IMR-90 (cell line): Measurements from ENCODE around the gene LOX. TPM values are rescaled to one million over a fixed set of nuclear protein-coding genes. Genes with fewer than 3 reads are reported as not detected.

Source experiments
- ATAC-seq: fragments of 200-7000 bp; cut with Tn5 transposase; 2 replicates; pipeline ENCODE4 v1.9.1; 2020; ENCODE audit warnings: low read depth, mild to moderate bottlenecking, moderate library complexity
- BruUV-seq: library from RNA; stranded (reverse); fragments of 400-500 nt; replicated peaks from 2 replicates; lab custom pipeline; 2021; lab: Mats Ljungman, UMichigan
- CTCF ChIA-PET: fragments of 300-600 bp; formaldehyde crosslinking; extraction: SDS; loops from one replicate; lab custom pipeline; 2021; ENCODE audit warnings: antibody characterized with exemption; lab: Yijun Ruan, JAX
- POLR2A ChIA-PET: fragments of 300-600 bp; sonication (Branson Sonifier 250); formaldehyde crosslinking; loops from one replicate; lab custom pipeline; 2022; ENCODE audit warnings: antibody characterized with exemption; ENCODE audit not compliant: unreplicated experiment; lab: Charles Lee
- DNase-seq: peaks from one replicate; pipeline ENCODE4 v3.0.0; 2013
- H2AFZ ChIP-seq: replicated peaks from 2 replicates; pipeline ENCODE3; 2013; ENCODE audit warnings: low read length, mild to moderate bottlenecking; ENCODE audit not compliant: poor library complexity
- H2AK5ac ChIP-seq: 2 replicates; pipeline ENCODE4 v1.6.1; 2013; ENCODE audit warnings: low read depth, low read length, inconsistent platforms
- H2AK9ac ChIP-seq: replicated peaks from 2 replicates; pipeline ENCODE3; 2013; ENCODE audit warnings: mild to moderate bottlenecking, low read depth, low read length, moderate library complexity; ENCODE audit not compliant: poor library complexity
- H2BK120ac ChIP-seq: 2 replicates; pipeline ENCODE4 v1.6.1; 2013; ENCODE audit warnings: low read depth, low read length, inconsistent platforms
- H2BK15ac ChIP-seq: 3 replicates; pipeline ENCODE4 v1.6.1; 2013; ENCODE audit warnings: low read depth, low read length, inconsistent platforms
- H2BK20ac ChIP-seq: 2 replicates; pipeline ENCODE4 v1.6.1; 2013; ENCODE audit warnings: low read depth, mild to moderate bottlenecking, inconsistent platforms, low read length, moderate library complexity
- H2BK5ac ChIP-seq: 2 replicates; pipeline ENCODE4 v1.6.1; 2013; ENCODE audit warnings: mild to moderate bottlenecking, low read depth, low read length, inconsistent platforms; ENCODE audit not compliant: poor library complexity, severe bottlenecking
- H3K14ac ChIP-seq: replicated peaks from 2 replicates; pipeline ENCODE4 v1.6.1; 2013; ENCODE audit warnings: low read depth, low read length, inconsistent platforms
- H3K18ac ChIP-seq: 2 replicates; pipeline ENCODE4 v1.6.1; 2013; ENCODE audit warnings: low read depth, low read length, control low read depth
- H3K23ac ChIP-seq: 2 replicates; pipeline ENCODE4 v1.6.1; 2013; ENCODE audit warnings: low read depth, low read length, inconsistent platforms
- H3K27ac ChIP-seq: 2 replicates; pipeline ENCODE4 v1.5.1; 2013; ENCODE audit warnings: mild to moderate bottlenecking, control low read depth, low read length; ENCODE audit not compliant: insufficient read depth
- H3K27me3 ChIP-seq: 2 replicates; pipeline ENCODE4 v1.6.1; 2013; ENCODE audit warnings: low read length; ENCODE audit not compliant: control insufficient read depth, insufficient read depth
- H3K36me3 ChIP-seq: 2 replicates; pipeline ENCODE4 v1.6.1; 2013; ENCODE audit warnings: low read length, mixed read lengths; ENCODE audit not compliant: control insufficient read depth, insufficient read depth
- H3K4ac ChIP-seq: 2 replicates; pipeline ENCODE4 v1.6.1; 2013; ENCODE audit warnings: low read depth, low read length, inconsistent platforms
- H3K4me1 ChIP-seq: 2 replicates; pipeline ENCODE4 v1.6.1; 2013; ENCODE audit warnings: low read length, mixed read lengths; ENCODE audit not compliant: control insufficient read depth, insufficient read depth
- H3K4me2 ChIP-seq: 2 replicates; pipeline ENCODE4 v1.6.1; 2013; ENCODE audit warnings: low read depth, mild to moderate bottlenecking, control low read depth, low read length, moderate library complexity
- H3K4me3 ChIP-seq: 2 replicates; pipeline ENCODE4 v1.5.1; 2013; ENCODE audit warnings: low read depth, mild to moderate bottlenecking, control low read depth, low read length, moderate library complexity; ENCODE audit not compliant: insufficient read depth
- H3K56ac ChIP-seq: 2 replicates; pipeline ENCODE4 v1.6.1; 2013; ENCODE audit warnings: low read length, inconsistent platforms; ENCODE audit not compliant: insufficient read depth; ENCODE audit errors: extremely low read depth
- H3K79me1 ChIP-seq, 2 experiments: 2 replicates each; pipeline ENCODE4 v1.6.1; 2013; ENCODE audit warnings: low read length in 2 of 2, inconsistent platforms in 1 of 2, low read depth in 1 of 2
- H3K9ac ChIP-seq: 2 replicates; pipeline ENCODE4 v1.6.1; 2013; ENCODE audit warnings: low read depth, low read length, control low read depth
- H3K9me1 ChIP-seq: 2 replicates; pipeline ENCODE4 v1.6.1; 2013; ENCODE audit warnings: low read length, inconsistent platforms; ENCODE audit not compliant: insufficient read depth
- H3K9me3 ChIP-seq: 2 replicates; pipeline ENCODE4 v1.6.1; 2013; ENCODE audit warnings: low read length; ENCODE audit not compliant: control insufficient read depth, insufficient read depth
- H4K20me1 ChIP-seq: 2 replicates; pipeline ENCODE4 v1.6.1; 2013; ENCODE audit warnings: low read length, inconsistent platforms; ENCODE audit not compliant: insufficient read depth
- H4K5ac ChIP-seq: 2 replicates; pipeline ENCODE4 v1.6.1; 2013; ENCODE audit warnings: mild to moderate bottlenecking, low read depth, low read length, control low read depth
- H4K8ac ChIP-seq, 2 experiments: 2 replicates each; pipeline ENCODE4 v1.6.1; 2013; ENCODE audit warnings: low read depth in 2 of 2, low read length in 2 of 2, control low read depth in 1 of 2, inconsistent platforms in 1 of 2
- H4K91ac ChIP-seq: 2 replicates; pipeline ENCODE4 v1.6.1; 2013; ENCODE audit warnings: low read depth, low read length, inconsistent platforms; ENCODE audit not compliant: insufficient read depth
- BHLHE40 ChIP-seq: fragments of 150-350 bp; IDR thresholded peaks from 2 replicates; pipeline ENCODE4 v1.6.1; 2016; ENCODE audit warnings: mild to moderate bottlenecking, low read depth, low read length
- CHD1 ChIP-seq: IDR thresholded peaks from 2 replicates; pipeline ENCODE4 v1.6.1; 2012; ENCODE audit warnings: low read depth, low read length, improper control_type of control experiment
- CTCF ChIP-seq: conservative IDR thresholded peaks from 2 replicates; pipeline ENCODE4 v1.5.1; 2012; ENCODE audit warnings: mild to moderate bottlenecking, low read depth, low read length, improper control_type of control experiment
- FOS ChIP-seq: fragments of 150-350 bp; IDR thresholded peaks from 2 replicates; pipeline ENCODE4 v1.6.1; 2016; ENCODE audit warnings: low read depth, low read length
- MAFK ChIP-seq: IDR thresholded peaks from 2 replicates; pipeline ENCODE4 v1.6.1; 2012; ENCODE audit warnings: low read depth, low read length, improper control_type of control experiment
- MXI1 ChIP-seq: IDR thresholded peaks from 2 replicates; pipeline ENCODE4 v1.6.1; 2012; ENCODE audit warnings: low read depth, mild to moderate bottlenecking, low read length, moderate library complexity, borderline replicate concordance
- NFE2L2 ChIP-seq: fragments of 150-350 bp; IDR thresholded peaks from 2 replicates; pipeline ENCODE4 v1.6.1; 2016; ENCODE audit warnings: low read depth, mild to moderate bottlenecking, low read length
- POLR2A ChIP-seq: IDR thresholded peaks from 2 replicates; pipeline ENCODE4 v1.6.1; 2012; ENCODE audit warnings: mild to moderate bottlenecking, low read depth, low read length
- RCOR1 ChIP-seq: IDR thresholded peaks from 2 replicates; pipeline ENCODE4 v1.6.1; 2012; ENCODE audit warnings: mild to moderate bottlenecking, low read length, improper control_type of control experiment; ENCODE audit not compliant: insufficient replicate concordance
- SMC3 ChIP-seq: fragments of 150-350 bp; IDR thresholded peaks from 2 replicates; pipeline ENCODE4 v1.6.1; 2016; ENCODE audit warnings: low read depth, mild to moderate bottlenecking, antibody characterized with exemption, low read length, moderate library complexity
- WGBS, 2 experiments: methylation state at CpG; one replicate each; pipeline versions ENCODE4 v1.1.5 to v1.1.7; 2013; ENCODE audit warnings: missing lambda C conversion rate in 2 of 2; ENCODE audit not compliant: insufficient read length in 1 of 2; ENCODE audit errors: extremely low coverage in 2 of 2; 5-methylcytosine and 5-hydroxymethylcytosine counted together
- dilution Hi-C: fragments of 300-500 bp; cut with HindIII; formaldehyde crosslinking; loops from one replicate; pipeline ENCODE4 v1.14.3; 2018; ENCODE audit warnings: low sequenced_read_pairs; ENCODE audit not compliant: unreplicated experiment
- in situ Hi-C: fragments of 300-500 bp; cut with MboI; formaldehyde crosslinking; loops from 3 replicates; pipeline ENCODE4 v1.14.3; 2019; ENCODE audit warnings: low sequenced_read_pairs, inconsistent platforms, mixed read lengths
- intact Hi-C: fragments of 100-400 bp; cut with micrococcal nuclease; formaldehyde crosslinking; loops from 2 replicates; pipeline ENCODE4 v1.10.0; 2022
- polyA plus RNA-seq, 3 experiments: library from polyadenylated mRNA; depleted of rRNA; stranded (reverse); fragments of >200 nt; gene quantifications; 2 replicates each; pipeline ENCODE4 v1.2.3, GENCODE V29; 2012; ENCODE audit warnings: low replicate concordance in 1 of 3
- total RNA-seq: library from RNA; depleted of rRNA; stranded (reverse); fragments of >200 nt; gene quantifications from 2 replicates; pipeline ENCODE4 v1.2.3, GENCODE V29; 2012
- TF ChIP-seq, protein P1 (sequence below): fragments of 150-350 bp; IDR thresholded peaks from 2 replicates; pipeline ENCODE4 v1.6.1; 2017; ENCODE audit warnings: mild to moderate bottlenecking, antibody characterized with exemption, low read length, low read depth
- TF ChIP-seq, protein P2 (sequence below): fragments of 150-350 bp; IDR thresholded peaks from 2 replicates; pipeline ENCODE4 v1.6.1; 2016; ENCODE audit warnings: low read depth, mild to moderate bottlenecking, low read length, moderate library complexity, borderline replicate concordance

LOX gene
- total and polyA plus RNA-seq, 2 of the 4 experiments (the other 2 are of a cell fraction), result 277 to 662 TPM

DNA sequence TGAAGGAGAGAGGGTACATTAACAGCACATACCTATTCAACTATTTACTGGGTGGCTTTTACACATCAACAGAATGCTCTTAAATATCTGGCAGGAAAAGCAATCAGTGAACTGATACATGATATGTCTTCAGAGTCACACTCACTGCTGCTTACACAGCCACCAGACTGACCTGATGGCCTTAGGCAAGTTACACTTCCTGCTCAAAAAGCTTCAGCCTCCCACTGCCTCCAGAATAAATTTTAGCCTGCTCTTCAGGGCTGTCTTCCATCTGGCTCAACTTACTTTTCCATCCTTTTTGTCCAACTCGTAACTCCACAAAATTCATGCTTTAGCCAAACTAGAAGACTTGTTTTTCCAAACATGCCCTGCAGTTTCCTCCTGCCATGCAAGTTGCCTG lies 10.7 kb downstream of the LOX start:
- no TSS peak for BruUV-seq
- H3K4me2 ChIP-seq, result no peak overlapping the region
- in situ Hi-C loops (no loop called here), intact Hi-C loops (no loop called here), dilution Hi-C loops (no loop called here)
- H3K14ac ChIP-seq, result 0 out of 2 replicates have a peak overlapping the region, but pooled peaks have one; percentile 58
- H3K9ac ChIP-seq, result no peak overlapping the region
- no peak overlapping the region for H3K4ac ChIP-seq
- H3K18ac ChIP-seq, result no peak overlapping the region
- ChIA-PET CTCF (no interaction called here), POLR2A (no interaction called here)
- H3K56ac ChIP-seq, result no peak overlapping the region
- no peaks in the 10 kb centered on the region for H3K9me3 ChIP-seq
- H2BK5ac ChIP-seq, result no peak overlapping the region
- peaks cover 5% of the 10 kb centered on the region for H3K9me1 ChIP-seq
- no peak overlapping the region for H2AFZ ChIP-seq
- TF ChIP-seq FOS (no peak), POLR2A (no peak), NFE2L2 (no peak), SMC3 (no peak), MXI1 (no peak), BHLHE40 (no peak), CTCF (no peak), CHD1 (no peak), RCOR1 (no peak), MAFK (no peak)
- TF ChIP-seq, protein P1, sequence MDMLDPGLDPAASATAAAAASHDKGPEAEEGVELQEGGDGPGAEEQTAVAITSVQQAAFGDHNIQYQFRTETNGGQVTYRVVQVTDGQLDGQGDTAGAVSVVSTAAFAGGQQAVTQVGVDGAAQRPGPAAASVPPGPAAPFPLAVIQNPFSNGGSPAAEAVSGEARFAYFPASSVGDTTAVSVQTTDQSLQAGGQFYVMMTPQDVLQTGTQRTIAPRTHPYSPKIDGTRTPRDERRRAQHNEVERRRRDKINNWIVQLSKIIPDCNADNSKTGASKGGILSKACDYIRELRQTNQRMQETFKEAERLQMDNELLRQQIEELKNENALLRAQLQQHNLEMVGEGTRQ, result no peak
- TF ChIP-seq, protein P2, sequence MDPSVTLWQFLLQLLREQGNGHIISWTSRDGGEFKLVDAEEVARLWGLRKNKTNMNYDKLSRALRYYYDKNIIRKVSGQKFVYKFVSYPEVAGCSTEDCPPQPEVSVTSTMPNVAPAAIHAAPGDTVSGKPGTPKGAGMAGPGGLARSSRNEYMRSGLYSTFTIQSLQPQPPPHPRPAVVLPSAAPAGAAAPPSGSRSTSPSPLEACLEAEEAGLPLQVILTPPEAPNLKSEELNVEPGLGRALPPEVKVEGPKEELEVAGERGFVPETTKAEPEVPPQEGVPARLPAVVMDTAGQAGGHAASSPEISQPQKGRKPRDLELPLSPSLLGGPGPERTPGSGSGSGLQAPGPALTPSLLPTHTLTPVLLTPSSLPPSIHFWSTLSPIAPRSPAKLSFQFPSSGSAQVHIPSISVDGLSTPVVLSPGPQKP, result no peak
- DNase-seq, result no peak
- no peak overlapping the region for H2BK15ac ChIP-seq
- peaks cover 18 to 44% of the 10 kb centered on the region in 2 experiments for H3K79me1 ChIP-seq
- H3K27me3 ChIP-seq, result no peaks in the 10 kb centered on the region
- H3K23ac ChIP-seq, result no peak overlapping the region; the same call in 1 of the 2 replicates
- WGBS, 2 experiments, result 100% methylated on average over 1 of the region's 1 CpG; no CpG with 5 or more reads in 1 of the 2 experiments
- no peak overlapping the region for H4K8ac ChIP-seq
- H2AK9ac ChIP-seq, result peak overlapping the region; percentile 44
- no peak overlapping the region for H3K4me3 ChIP-seq
- peaks cover 25% of the 10 kb centered on the region for H4K20me1 ChIP-seq
- no peak for ATAC-seq
- H2AK5ac ChIP-seq, result no peak overlapping the region
- H3K36me3 ChIP-seq, result peaks cover 36% of the 10 kb centered on the region
- H2BK120ac ChIP-seq, result no peak overlapping the region
- H4K91ac ChIP-seq, result no peak overlapping the region
- peaks cover 10% of the 10 kb centered on the region for H3K4me1 ChIP-seq
- no peak overlapping the region for H2BK20ac ChIP-seq
- H3K27ac ChIP-seq, result no peak overlapping the region
- no peak overlapping the region for H4K5ac ChIP-seq
